Thoracic aorta (tissue), 2 donors: Measurements from ENCODE around the gene TMCC3. TPM values are rescaled to one million over a fixed set of nuclear protein-coding genes. Genes with fewer than 3 reads are reported as not detected.

ENCODE experiments used
- ATAC-seq: fragments of 150-250 bp; one replicate; pipeline ENCODE4 v1.8.0; 2017; ENCODE audit warnings: low read depth; ENCODE audit not compliant: insufficient number of reproducible peaks, low FRiP score
- DNase-seq: peaks from one replicate; pipeline ENCODE4 v3.0.0-alpha.2; 2020; ENCODE audit warnings: low spot score
- H3K27ac ChIP-seq, 2 donors: fragments of 200-600 bp; sonication (generic); 1 replicate in 1 of 2; 2 replicates in 1 of 2; pipeline ENCODE4 v1.5.1; 2016; ENCODE audit warnings: mild to moderate bottlenecking in 2 of 2, moderate library complexity in 2 of 2
- H3K27me3 ChIP-seq: fragments of 200-600 bp; sonication (generic); replicated peaks from 2 replicates; pipeline ENCODE4 v1.6.0; 2016; ENCODE audit warnings: mild to moderate bottlenecking; ENCODE audit not compliant: insufficient read depth
- H3K36me3 ChIP-seq: fragments of 200-600 bp; sonication (generic); one replicate; pipeline ENCODE4 v1.5.1; 2016
- H3K4me1 ChIP-seq, 2 donors: fragments of 200-600 bp; sonication (generic); 1 replicate in 1 of 2; 2 replicates in 1 of 2; pipeline versions ENCODE4 v1.5.1 to v1.6.0; 2016; ENCODE audit warnings: low read depth in 2 of 2, mild to moderate bottlenecking in 1 of 2; ENCODE audit not compliant: control insufficient read depth in 1 of 2
- H3K4me3 ChIP-seq: fragments of 200-600 bp; sonication (generic); 2 replicates; pipeline ENCODE4 v1.5.1; 2016; ENCODE audit warnings: mild to moderate bottlenecking
- H3K9me3 ChIP-seq: fragments of 200-600 bp; sonication (generic); 2 replicates; pipeline ENCODE4 v1.5.1; 2016
- total RNA-seq, 2 donors: library from RNA; depleted of rRNA; stranded (reverse); fragments of >200 nt; gene quantifications; one replicate each; pipeline versions ENCODE4 v1.1.0 to v1.2.3, GENCODE V29; 2016
- TF ChIP-seq, protein P1 (sequence below): fragments of 200-600 bp; sonication (generic); IDR thresholded peaks from one replicate; pipeline ENCODE4 v1.5.1; 2019; ENCODE audit warnings: antibody characterized with exemption

The TMCC3 gene
- total RNA-seq, 2 donors from 2014 or later, result 6.9 to 12.4 TPM

DNA sequence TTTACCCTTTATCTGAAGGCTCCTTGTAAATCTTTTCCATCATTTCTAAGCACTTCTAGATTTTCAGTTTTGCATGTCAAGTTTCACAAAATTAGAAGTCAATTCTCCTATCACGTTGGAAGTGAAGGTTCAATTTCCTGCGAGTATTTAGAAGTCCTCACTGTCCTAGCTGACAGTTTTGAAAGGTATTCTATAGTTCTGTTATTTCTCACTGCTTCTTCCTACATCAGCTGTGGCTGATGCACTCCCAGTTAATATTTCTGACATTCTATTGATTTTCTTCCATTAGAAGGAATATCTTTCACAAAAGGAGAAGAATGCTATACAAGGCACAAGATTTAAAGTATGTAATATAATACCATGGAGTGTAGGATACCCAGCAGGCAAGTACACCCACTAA, 15.8 kb upstream of the TMCC3 start:
- Histone ChIP-seq H3K36me3 (no peaks in the 10 kb centered on the region), H3K9me3 (no peaks in the 10 kb centered on the region), H3K27ac (no peak overlapping the region), H3K4me3 (no peak overlapping the region), H3K4me1 (no peaks in the 10 kb centered on the region), H3K27me3 (no peaks in the 10 kb centered on the region)
- DNase-seq (no peak), ATAC-seq (no peak)
- TF ChIP-seq, protein P1, sequence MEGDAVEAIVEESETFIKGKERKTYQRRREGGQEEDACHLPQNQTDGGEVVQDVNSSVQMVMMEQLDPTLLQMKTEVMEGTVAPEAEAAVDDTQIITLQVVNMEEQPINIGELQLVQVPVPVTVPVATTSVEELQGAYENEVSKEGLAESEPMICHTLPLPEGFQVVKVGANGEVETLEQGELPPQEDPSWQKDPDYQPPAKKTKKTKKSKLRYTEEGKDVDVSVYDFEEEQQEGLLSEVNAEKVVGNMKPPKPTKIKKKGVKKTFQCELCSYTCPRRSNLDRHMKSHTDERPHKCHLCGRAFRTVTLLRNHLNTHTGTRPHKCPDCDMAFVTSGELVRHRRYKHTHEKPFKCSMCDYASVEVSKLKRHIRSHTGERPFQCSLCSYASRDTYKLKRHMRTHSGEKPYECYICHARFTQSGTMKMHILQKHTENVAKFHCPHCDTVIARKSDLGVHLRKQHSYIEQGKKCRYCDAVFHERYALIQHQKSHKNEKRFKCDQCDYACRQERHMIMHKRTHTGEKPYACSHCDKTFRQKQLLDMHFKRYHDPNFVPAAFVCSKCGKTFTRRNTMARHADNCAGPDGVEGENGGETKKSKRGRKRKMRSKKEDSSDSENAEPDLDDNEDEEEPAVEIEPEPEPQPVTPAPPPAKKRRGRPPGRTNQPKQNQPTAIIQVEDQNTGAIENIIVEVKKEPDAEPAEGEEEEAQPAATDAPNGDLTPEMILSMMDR, result no peak

DNA sequence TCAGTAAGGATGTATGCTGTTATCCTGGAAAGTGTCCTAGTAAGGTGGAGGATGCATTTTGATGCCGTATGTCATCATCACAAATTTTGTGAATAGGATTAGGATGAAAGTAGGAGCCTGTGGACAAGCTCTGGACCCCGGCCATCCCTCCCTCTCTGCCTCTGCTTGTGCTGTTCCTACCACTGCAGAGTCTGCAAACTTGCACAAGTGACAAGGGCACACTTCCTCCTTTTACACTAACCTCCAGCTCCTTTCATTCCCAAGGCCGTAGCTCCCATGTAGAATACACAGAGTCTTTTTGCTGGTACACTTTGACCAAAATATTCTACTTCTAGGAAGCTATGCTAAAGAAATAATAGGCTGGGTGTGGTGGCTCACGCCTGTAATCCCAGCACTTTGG, 13.3 kb upstream of the TMCC3 start:
- TF ChIP-seq, protein P1, result no peak
- no peak overlapping the region for H3K4me3 ChIP-seq
- H3K27me3 ChIP-seq, result no peaks in the 10 kb centered on the region
- H3K27ac ChIP-seq, result no peak overlapping the region
- H3K4me1 ChIP-seq, result no peaks in the 10 kb centered on the region
- H3K36me3 ChIP-seq, result no peaks in the 10 kb centered on the region
- no peaks in the 10 kb centered on the region for H3K9me3 ChIP-seq
- DNase-seq (no peak), ATAC-seq (no peak)

DNA sequence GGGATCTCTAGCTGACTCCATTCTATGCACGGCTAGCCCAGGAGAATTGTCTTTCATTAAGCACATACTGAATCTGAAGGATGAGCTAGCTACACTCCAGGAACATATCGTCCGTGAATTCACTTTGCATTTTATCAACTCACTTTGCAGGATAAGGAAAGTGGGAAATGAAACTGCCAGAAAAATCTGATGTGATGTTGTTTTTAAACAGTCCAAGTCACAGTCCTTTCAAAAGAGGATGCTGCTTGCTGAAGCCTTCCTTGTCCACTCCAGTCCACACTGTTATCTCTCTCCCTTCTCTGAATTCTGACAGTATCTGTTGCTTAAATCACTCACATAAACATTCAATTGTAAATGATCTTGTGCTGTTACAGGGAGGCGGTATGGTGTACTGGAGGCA, 12.7 kb upstream of the TMCC3 start:
- Histone ChIP-seq H3K36me3 (no peaks in the 10 kb centered on the region), H3K4me3 (no peak overlapping the region), H3K9me3 (no peaks in the 10 kb centered on the region), H3K27ac (no peak overlapping the region), H3K27me3 (no peaks in the 10 kb centered on the region), H3K4me1 (no peaks in the 10 kb centered on the region)
- DNase-seq, result no peak
- ATAC-seq, result no peak
- TF ChIP-seq, protein P1, result no peak

DNA sequence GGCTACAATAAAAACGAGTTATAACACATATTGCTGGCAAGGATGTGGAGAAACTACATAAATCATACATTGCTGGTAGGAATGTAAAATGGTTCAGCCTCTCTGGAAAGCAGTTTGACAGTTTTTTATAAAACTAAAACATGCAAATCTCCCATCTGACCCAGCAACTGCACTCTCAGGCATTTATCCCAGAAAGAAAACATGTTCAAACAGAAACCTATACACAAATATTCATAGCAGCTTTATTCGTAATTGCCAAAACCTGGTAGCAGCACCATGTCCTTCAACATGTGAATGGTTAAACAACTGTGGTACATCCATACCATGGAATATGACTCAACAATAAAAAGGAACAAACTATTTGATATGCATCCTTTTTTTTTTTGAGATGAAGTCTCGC, 10.1 kb upstream of the TMCC3 start:
- TF ChIP-seq, protein P1, result no peak
- H3K4me1 ChIP-seq, result no peaks in the 10 kb centered on the region
- no peaks in the 10 kb centered on the region for H3K27me3 ChIP-seq
- DNase-seq, result no peak
- H3K36me3 ChIP-seq, result no peaks in the 10 kb centered on the region
- no peak overlapping the region for H3K27ac ChIP-seq
- no peak for ATAC-seq
- no peaks in the 10 kb centered on the region for H3K9me3 ChIP-seq
- no peak overlapping the region for H3K4me3 ChIP-seq

DNA sequence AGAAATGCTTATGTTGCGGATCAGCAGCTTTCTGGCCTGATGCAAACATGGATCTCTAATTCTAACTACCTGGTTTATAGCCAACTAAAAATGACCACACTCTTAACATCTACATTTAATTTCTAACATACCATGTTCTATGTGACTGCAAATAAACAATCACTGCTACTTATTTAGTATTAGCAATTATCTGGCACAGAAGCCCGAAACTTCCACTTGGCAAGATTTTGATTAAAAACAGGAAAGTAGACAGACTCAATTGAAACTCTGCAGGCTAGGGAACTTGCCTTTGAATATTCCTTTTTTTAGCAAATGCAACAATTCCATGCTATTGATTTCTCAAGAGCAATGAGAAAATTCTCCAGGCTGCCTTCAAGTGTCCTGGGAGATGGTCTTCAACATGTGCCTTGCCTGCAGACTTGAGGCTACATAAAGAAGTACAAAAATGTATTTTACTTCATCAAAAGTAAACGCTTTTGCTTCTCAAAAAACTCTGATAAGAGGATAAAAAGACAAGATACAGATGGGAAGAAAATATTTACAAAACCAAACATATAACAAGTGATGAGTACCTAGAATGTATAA, 9.1 kb upstream of the TMCC3 start:
- Histone ChIP-seq H3K4me3 (no peak overlapping the region), H3K9me3 (no peaks in the 10 kb centered on the region), H3K27ac (no peak overlapping the region), H3K36me3 (no peaks in the 10 kb centered on the region), H3K4me1 (no peaks in the 10 kb centered on the region), H3K27me3 (no peaks in the 10 kb centered on the region)
- TF ChIP-seq, protein P1, result no peak
- DNase-seq, result no peak
- ATAC-seq, result no peak
